Vagina (tissue), 2 donors: ENCODE data around the gene PAQR5.

ENCODE experiments used
- CTCF ChIP-seq, 3 experiments: fragments of 450-650 bp in 2 of 3; fragments of 200-600 bp in 1 of 3; sonication (generic) in 1 of 3; IDR thresholded peaks; one replicate each; pipeline ENCODE4 v1.5.1; 2017 to 2019; ENCODE audit warnings: antibody characterized with exemption in 3 of 3, mild to moderate bottlenecking in 2 of 3, moderate library complexity in 2 of 3
- POLR2A ChIP-seq, 2 donors: fragments of 450-650 bp; IDR thresholded peaks; one replicate each; pipeline ENCODE4 v1.6.1; 2017; ENCODE audit warnings: antibody characterized with exemption in 2 of 2, mild to moderate bottlenecking in 2 of 2, moderate library complexity in 2 of 2
- POLR2AphosphoS5 ChIP-seq, 2 donors: sonication (generic); formaldehyde crosslinking; IDR thresholded peaks; one replicate each; pipeline ENCODE4 v1.9.0; 2017; ENCODE audit warnings: antibody characterized with exemption in 2 of 2, mild to moderate bottlenecking in 2 of 2, low read depth in 1 of 2; ENCODE audit not compliant: insufficient read depth in 1 of 2

- TF ChIP-seq POLR2A (IDR thresholded peaks at IDR 0.05) (no peak), CTCF (IDR thresholded peaks at IDR 0.05) (no peak), POLR2AphosphoS5 (IDR thresholded peaks at IDR 0.05; ENCODE audit: insufficient read depth in 1 of 2, low read depth in 1 of 2) (no peak)
These were observed 12.9 kb upstream of the PAQR5 start for GRCh38 chr15:69285834-69286233.
